Body of pancreas (tissue), 4 donors: ENCODE data around the gene SLC9A5. TPM values are rescaled to one million over a fixed set of nuclear protein-coding genes. Genes with fewer than 3 reads are reported as not detected.

ENCODE experiments used
- ATAC-seq: fragments of 150-250 bp; one replicate; pipeline ENCODE4 v1.9.1; 2016
- DNase-seq, 4 donors: peaks; one replicate each; pipeline ENCODE4 v3.0.0-alpha.2; 2019
- H3K27ac ChIP-seq, 4 donors: fragments of 200-600 bp; sonication (generic); 1 replicate in 3 of 4; 2 replicates in 1 of 4; pipeline versions ENCODE4 v1.5.1 to v1.6.1; 2016 to 2019; ENCODE audit warnings: mild to moderate bottlenecking in 1 of 4, mixed read lengths in 1 of 4, moderate library complexity in 1 of 4
- H3K27me3 ChIP-seq, 2 donors: fragments of 200-600 bp; sonication (generic); one replicate each; pipeline ENCODE4 v1.6.0; 2016; ENCODE audit warnings: mild to moderate bottlenecking in 1 of 2
- H3K36me3 ChIP-seq, 2 donors: fragments of 200-600 bp; sonication (generic); replicated peaks in 1 of 2; 2 replicates each; pipeline ENCODE4 v1.5.1; 2016; ENCODE audit warnings: low read depth in 2 of 2; ENCODE audit not compliant: insufficient read depth in 1 of 2
- H3K4me1 ChIP-seq: fragments of 200-600 bp; sonication (generic); one replicate; pipeline ENCODE4 v1.6.0; 2016
- H3K4me3 ChIP-seq, 2 donors: fragments of 200-600 bp; sonication (generic); 1 replicate in 1 of 2; 2 replicates in 1 of 2; pipeline ENCODE4 v1.5.1; 2016 to 2019
- H3K9me3 ChIP-seq, 3 donors: fragments of 200-600 bp; sonication (generic); 1 replicate in 2 of 3; 2 replicates in 1 of 3; pipeline ENCODE4 v1.5.1; 2016
- CTCF ChIP-seq, 7 experiments: fragments of 450-650 bp in 4 of 7; fragments of 200-600 bp in 3 of 7; sonication (generic) in 3 of 7; IDR thresholded peaks; one replicate each; pipeline ENCODE4 v1.5.1; 2016 to 2019; ENCODE audit warnings: antibody characterized with exemption in 7 of 7
- POLR2A ChIP-seq, 3 donors: fragments of 450-650 bp; IDR thresholded peaks; one replicate each; pipeline ENCODE4 v1.6.1; 2016; ENCODE audit warnings: antibody characterized with exemption in 3 of 3, mild to moderate bottlenecking in 2 of 3
- WGBS, 2 donors: methylation state at CpG; one replicate each; pipeline ENCODE4 v1.1.5; 2017; 5-methylcytosine and 5-hydroxymethylcytosine counted together
- intact Hi-C: fragments of 100-400 bp; cut with DNase I; formaldehyde crosslinking; loops from one replicate; pipeline ENCODE4 v1.15.1; 2023
- microRNA counts, 2 donors: library from miRNA; unstranded; fragments of <30 nt; microRNA quantifications; one replicate each; lab custom pipeline; 2017
- microRNA-seq, 2 donors: library from miRNA; unstranded; fragments of <30 nt; microRNA quantifications; one replicate each; pipeline ENCODE4, GENCODE V29; 2016; ENCODE audit warnings: borderline number of aligned reads in 2 of 2, borderline replicate concordance in 2 of 2
- small RNA-seq: library from RNA; depleted of rRNA; stranded (forward); fragments of <200 nt; gene quantifications from one replicate; pipeline ENCODE3, GENCODE V24; 2016
- total RNA-seq, 2 donors: library from RNA; depleted of rRNA; stranded (reverse); fragments of >200 nt; gene quantifications; one replicate each; pipeline ENCODE4 v1.1.0, GENCODE V29; 2016

SLC9A5 gene
- total RNA-seq, 2 donors from 2014 or later = 0.26 to 0.33 TPM

DNA sequence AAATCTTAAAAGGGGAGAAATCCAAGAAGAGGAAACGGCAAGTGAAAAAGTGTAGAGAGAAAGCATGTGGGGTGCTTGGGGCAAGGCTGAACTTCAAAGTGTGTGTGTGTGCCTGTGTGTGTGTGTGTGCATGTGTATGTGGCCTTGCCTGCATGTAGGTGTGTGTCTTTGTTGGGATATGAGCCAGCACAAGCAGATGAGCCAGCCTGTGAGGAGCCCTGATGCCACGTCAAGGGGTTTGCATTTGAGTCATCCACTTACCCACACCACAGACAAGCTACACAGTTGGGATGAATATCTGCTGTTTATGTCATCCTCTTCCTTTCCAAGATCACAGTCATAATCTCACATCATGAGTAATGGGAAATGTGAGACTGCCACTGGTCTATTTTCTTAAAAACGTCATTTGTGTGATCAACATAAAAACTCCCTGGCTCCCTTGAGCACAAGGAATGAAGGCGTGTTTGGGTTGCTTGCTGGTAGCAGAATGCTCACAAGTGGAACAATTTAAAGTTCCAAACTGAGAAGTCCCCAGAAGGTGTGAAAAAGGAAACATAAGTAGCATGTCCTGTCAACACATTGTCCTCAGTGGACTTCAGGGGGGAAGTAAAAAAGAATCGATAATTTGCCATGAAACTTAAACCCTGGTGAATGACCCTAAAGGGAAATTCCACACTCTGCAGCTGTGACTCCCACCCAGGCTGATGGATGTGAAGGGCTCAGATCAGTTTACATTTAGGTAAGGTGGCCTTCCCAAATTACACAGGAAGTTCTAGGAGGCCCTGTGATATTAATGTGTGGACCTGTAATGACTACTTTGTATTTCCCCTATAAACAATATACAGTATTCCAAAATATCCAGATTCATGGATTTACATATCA lies 63.1 kb downstream of the SLC9A5 start:
- intact Hi-C loops = no loop called here
- TF ChIP-seq POLR2A (IDR thresholded peaks at IDR 0.05) (no peak), CTCF (IDR thresholded peaks at IDR 0.05) (no peak)
- no peaks in the 10 kb centered on the region for H3K9me3 ChIP-seq
- 75 to 77% methylated on average over 5 of the region's 5 CpGs for WGBS, 2 donors
- DNase-seq = peak in 1 of 4 donors; percentile 16
- H3K4me1 ChIP-seq = no peaks in the 10 kb centered on the region
- no peak overlapping the region for H3K4me3 ChIP-seq
- ATAC-seq = no peak
- no peaks in the 10 kb centered on the region for H3K36me3 ChIP-seq
- no peak overlapping the region for H3K27ac ChIP-seq
- H3K27me3 ChIP-seq = no peaks in the 10 kb centered on the region

GRCh38 chr16:67312719-67313118 lies 63.9 kb downstream of the SLC9A5 start:
- Histone ChIP-seq H3K27ac (no peak overlapping the region), H3K9me3 (no peaks in the 10 kb centered on the region), H3K27me3 (no peaks in the 10 kb centered on the region), H3K36me3 (no peaks in the 10 kb centered on the region), H3K4me3 (no peak overlapping the region), H3K4me1 (no peaks in the 10 kb centered on the region)
- TF ChIP-seq POLR2A (IDR thresholded peaks at IDR 0.05) = no peak
- no peak for TF ChIP-seq CTCF (IDR thresholded peaks at IDR 0.05)
- ATAC-seq (no peak), DNase-seq (no peak)
- intact Hi-C loops = no loop called here

DNA sequence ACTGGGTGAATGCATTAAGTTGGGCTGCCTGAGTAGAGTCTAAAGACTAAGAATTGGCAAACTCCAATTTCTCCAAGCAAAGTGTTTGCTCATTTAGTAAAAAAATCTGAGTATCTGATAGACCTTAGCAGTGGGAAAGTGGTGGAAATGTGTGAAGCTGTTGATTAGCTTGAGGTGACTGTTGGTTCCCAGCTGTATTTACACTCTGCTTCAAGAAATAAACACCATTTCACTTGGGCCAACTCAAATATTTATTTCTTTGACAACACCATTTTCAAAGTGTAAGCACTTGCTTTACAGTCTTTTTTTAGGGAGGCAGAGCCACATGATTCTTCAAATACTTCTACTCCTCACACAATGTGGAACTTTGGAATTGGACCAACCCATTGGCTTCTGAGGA lies 69.1 kb downstream of the SLC9A5 start:
- TF ChIP-seq POLR2A (IDR thresholded peaks at IDR 0.05) (no peak), CTCF (IDR thresholded peaks at IDR 0.05) (no peak)

More for the DNA sequence above, 69.1 kb downstream of the SLC9A5 start:
- H3K36me3 ChIP-seq = no peaks in the 10 kb centered on the region
- H3K9me3 ChIP-seq = no peaks in the 10 kb centered on the region
- intact Hi-C loops = no loop called here
- H3K27ac ChIP-seq = no peak overlapping the region
- no peak overlapping the region for H3K4me3 ChIP-seq
- H3K4me1 ChIP-seq = no peaks in the 10 kb centered on the region
- DNase-seq (no peak), ATAC-seq (no peak)
- H3K27me3 ChIP-seq = no peaks in the 10 kb centered on the region

MicroRNA genes within 50 kb of the gene (microRNA counts, 767-probe panel; counts per million panel counts)
- 0 to 736 counts per million in 2 donors for microRNA hsa-miR-328 (lab: Ali Mortazavi, UCI)

Small RNA genes lying within 50 kb of the gene (microRNA-seq; reads per million reads assigned to microRNA genes)
- 135 to 201 reads per million in 2 donors for gene MIR328

Small RNA genes lying within 50 kb of the gene (small RNA-seq; reads per million reads assigned to genes)
- gene MIR328 = 9.3 reads per million, percentile 91 among the genes with 10 or more reads in this experiment

Other genes starting within 250 kb of the SLC9A5 start
- 10 to 100 TPM; 28.0 to 41.9 TPM for gene CBFB, start 219.8 kb upstream of the SLC9A5 start, total RNA-seq
- gene PHAF1, start 139.0 kb upstream of the SLC9A5 start, total RNA-seq = 10 to 100 TPM in 1 of 2 donors, 1 to 10 TPM in 1; 7.8 to 18.5 TPM
- 1 to 10 TPM; 8.3 to 9.9 TPM for gene B3GNT9, start 98.0 kb upstream of the SLC9A5 start, total RNA-seq
- 10 to 100 TPM; 25.7 to 25.9 TPM for gene TRADD, start 89.1 kb upstream of the SLC9A5 start, total RNA-seq
- gene FBXL8, start 89.0 kb upstream of the SLC9A5 start, total RNA-seq = 100 to 1,000 TPM in 1 of 2 donors, 10 to 100 TPM in 1; 73.9 to 104 TPM
- 100 to 1,000 TPM in 1 of 2 donors, 10 to 100 TPM in 1; 76.8 to 352 TPM for gene HSF4, start 84.2 kb upstream of the SLC9A5 start, total RNA-seq
- 10 to 100 TPM; 51.1 to 78.8 TPM for gene NOL3, start 78.4 kb upstream of the SLC9A5 start, total RNA-seq
- gene MATCAP1, start 65.0 kb upstream of the SLC9A5 start, total RNA-seq = 10 to 100 TPM; 11.9 to 31.6 TPM
- gene EXOC3L1, start 58.8 kb upstream of the SLC9A5 start, total RNA-seq = 1 to 10 TPM; 1.8 to 2.0 TPM
- 10 to 100 TPM; 51.9 to 88.7 TPM for gene E2F4, start 56.8 kb upstream of the SLC9A5 start, total RNA-seq
- gene ELMO3, start 49.8 kb upstream of the SLC9A5 start, total RNA-seq = 10 to 100 TPM; 24.1 to 40.5 TPM
- gene TMEM208, start 21.8 kb upstream of the SLC9A5 start, total RNA-seq = 10 to 100 TPM; 35.8 to 48.1 TPM
- gene FHOD1, start 1.5 kb upstream of the SLC9A5 start, total RNA-seq = 10 to 100 TPM; 12.2 to 26.4 TPM
- 10 to 100 TPM; 21.8 to 29.6 TPM for gene PLEKHG4, start 30.6 kb downstream of the SLC9A5 start, total RNA-seq
- under 1 TPM in 1 of 2 donors, not detected in 1; under 0.01 TPM for gene KCTD19, start 77.8 kb downstream of the SLC9A5 start, total RNA-seq
- 1 to 10 TPM; 1.6 to 7.0 TPM for gene LRRC36, start 77.8 kb downstream of the SLC9A5 start, total RNA-seq
- gene TPPP3, start 144.5 kb downstream of the SLC9A5 start, total RNA-seq = 10 to 100 TPM; 11.2 to 30.0 TPM
- 10 to 100 TPM; 13.0 to 57.0 TPM for gene ZDHHC1, start 167.5 kb downstream of the SLC9A5 start, total RNA-seq
- 10 to 100 TPM in 1 of 2 donors, 1 to 10 TPM in 1; 5.4 to 13.8 TPM for gene HSD11B2, start 182.1 kb downstream of the SLC9A5 start, total RNA-seq
- gene ATP6V0D1, start 232.2 kb downstream of the SLC9A5 start, total RNA-seq = 100 to 1,000 TPM in 1 of 2 donors, 10 to 100 TPM in 1; 53.7 to 102 TPM
- not detected for gene AGRP, start 234.6 kb downstream of the SLC9A5 start, total RNA-seq